Left lung (tissue), 10 donors: ENCODE results near the gene NR3C2. TPM values are rescaled to one million over a fixed set of nuclear protein-coding genes. Genes with fewer than 3 reads are reported as not detected.

Experiments
- ATAC-seq: fragments of 200-7000 bp; cut with Tn5 transposase; one replicate; pipeline ENCODE4 v1.9.1; 2020; ENCODE audit warnings: moderate library complexity
- DNase-seq, 4 donors: peaks; one replicate each; pipeline ENCODE4 v3.0.0-alpha.2; 2013 to 2020
- H3K27ac ChIP-seq, 2 donors: fragments of 200-600 bp; sonication (generic) in 1 of 2; one replicate each; pipeline versions ENCODE4 v1.5.0 to v1.8.0; 2020 to 2021
- H3K27me3 ChIP-seq, 2 donors: fragments of 200-600 bp; sonication (generic) in 1 of 2; one replicate each; pipeline versions ENCODE4 v1.5.0 to v1.8.0; 2020 to 2021
- H3K36me3 ChIP-seq, 2 donors: fragments of 200-600 bp; sonication (generic) in 1 of 2; one replicate each; pipeline versions ENCODE4 v1.5.0 to v1.8.0; 2020 to 2021
- H3K4me1 ChIP-seq, 2 donors: fragments of 200-600 bp; one replicate each; pipeline ENCODE4 v1.8.0; 2021
- H3K4me3 ChIP-seq, 2 donors: fragments of 200-600 bp; sonication (generic) in 1 of 2; one replicate each; pipeline versions ENCODE4 v1.5.0 to v1.8.0; 2020 to 2021; ENCODE audit warnings: mild to moderate bottlenecking in 1 of 2
- H3K9me3 ChIP-seq, 2 donors: fragments of 200-600 bp; sonication (generic) in 1 of 2; one replicate each; pipeline versions ENCODE4 v1.5.0 to v1.8.0; 2020 to 2021
- CTCF ChIP-seq, 2 donors: fragments of 200-600 bp; sonication (generic) in 1 of 2; IDR thresholded peaks; one replicate each; pipeline versions ENCODE4 v1.5.0 to v1.8.0; 2021; ENCODE audit warnings: antibody characterized with exemption in 2 of 2
- intact Hi-C, 2 donors: fragments of 100-400 bp; cut with DNase I; formaldehyde crosslinking; loops; one replicate each; pipeline versions ENCODE4 v1.11.2 to v1.14.2; 2022
- polyA plus RNA-seq, 6 donors: library from polyadenylated mRNA; unstranded; fragments of 120-200 nt; gene quantifications; one replicate each; pipeline ENCODE4 v1.2.1, GENCODE V29; 2013; ENCODE audit not compliant: insufficient read length in 6 of 6
- total RNA-seq, 2 donors: library from RNA; stranded (reverse); fragmentation: NEBNext Ultra II Directional; extraction: Animal tissue kit (Norgen Biotek cat#: 25700); gene quantifications; one replicate each; pipeline ENCODE4 v1.2.1, GENCODE V29; 2021
- donor health status: DM: no; HTN: yes; CAD: no.
- donor health status: DM: no; HTN: no; CAD: no.

NR3C2 gene
- total and polyA plus RNA-seq, 8 donors: 13.1 to 25.0 (median 17.0) TPM

- Histone ChIP-seq H3K27me3 (no peaks in the 10 kb centered on the region), H3K36me3 (no peaks in the 10 kb centered on the region), H3K4me1 (peaks cover 0 to 4% of the 10 kb centered on the region in 2 donors), H3K9me3 (no peaks in the 10 kb centered on the region), H3K27ac (no peak overlapping the region), H3K4me3 (no peak overlapping the region)
- DNase-seq (no peak), ATAC-seq (no peak)
- intact Hi-C loops: no loop called here
- TF ChIP-seq CTCF (IDR thresholded peaks at IDR 0.05): no peak
Observed at GRCh38 chr4:148034813-148035212, 407.4 kb downstream of the NR3C2 start.

DNA sequence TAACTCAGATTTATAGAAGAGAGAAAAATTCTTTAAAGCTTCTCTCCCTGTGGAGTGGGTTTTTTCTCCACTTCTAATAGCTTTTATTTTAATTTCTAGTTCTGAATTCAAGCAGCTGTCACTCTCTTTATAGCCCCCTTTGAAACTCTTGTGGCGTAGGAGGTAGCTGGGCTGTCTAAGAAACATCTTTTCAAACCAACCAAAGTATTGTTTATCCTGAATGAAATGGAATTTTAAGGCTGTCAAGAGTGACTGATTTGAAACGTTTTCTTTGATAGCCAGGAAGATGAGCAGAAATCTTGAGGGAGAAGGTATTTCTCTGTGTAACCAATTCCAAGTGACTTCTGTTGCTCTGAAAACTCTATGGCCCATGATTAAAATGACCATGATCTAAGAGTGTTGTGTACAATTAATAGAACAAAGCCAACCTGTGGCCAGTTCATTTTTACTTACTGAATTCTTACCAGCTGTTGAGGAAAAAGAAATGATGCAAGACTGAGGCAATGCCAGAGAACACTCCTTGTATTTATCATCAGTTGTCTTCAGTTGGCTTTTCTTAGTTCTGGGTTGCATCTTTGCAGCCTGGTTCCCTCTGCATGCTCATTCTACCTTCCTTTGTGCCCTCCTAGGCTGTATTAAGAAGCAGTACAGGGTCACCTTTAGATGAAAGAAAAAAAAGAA, 411.9 kb downstream of the NR3C2 start:
- no peaks in the 10 kb centered on the region for H3K27me3 ChIP-seq
- H3K4me3 ChIP-seq: no peak overlapping the region
- ATAC-seq (no peak), DNase-seq (no peak)
- TF ChIP-seq CTCF (IDR thresholded peaks at IDR 0.05): no peak
- H3K36me3 ChIP-seq: no peaks in the 10 kb centered on the region
- intact Hi-C loops: no loop called here
- H3K9me3 ChIP-seq: no peaks in the 10 kb centered on the region
- H3K4me1 ChIP-seq: peaks cover 0 to 4% of the 10 kb centered on the region in 2 donors
- no peak overlapping the region for H3K27ac ChIP-seq

DNA sequence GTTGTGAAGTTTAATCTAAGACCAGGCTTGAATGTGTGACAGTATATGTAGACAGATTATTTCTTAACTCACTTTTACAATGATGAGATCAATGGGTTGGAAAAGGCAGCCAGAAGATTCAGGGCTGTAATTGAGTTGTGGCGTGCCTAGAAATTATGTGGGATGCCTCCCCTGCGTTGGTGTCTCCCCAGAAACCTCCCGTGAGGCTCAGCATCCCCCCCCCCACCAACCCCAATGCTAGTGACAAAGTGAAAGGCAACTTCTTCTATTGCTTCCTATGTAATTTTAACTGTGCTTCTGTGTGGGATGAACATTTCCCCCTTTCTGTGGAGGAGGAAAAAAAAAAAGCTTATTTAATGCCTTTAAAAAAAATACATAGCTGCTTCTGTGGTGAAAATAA, 412.4 kb downstream of the NR3C2 start:
- no peaks in the 10 kb centered on the region for H3K9me3 ChIP-seq
- intact Hi-C loops: no loop called here
- no peak overlapping the region for H3K27ac ChIP-seq
- H3K36me3 ChIP-seq: no peaks in the 10 kb centered on the region
- H3K4me1 ChIP-seq: no peaks in the 10 kb centered on the region
- DNase-seq (no peak), ATAC-seq (no peak)
- TF ChIP-seq CTCF (IDR thresholded peaks at IDR 0.05): no peak
- H3K4me3 ChIP-seq: no peak overlapping the region
- H3K27me3 ChIP-seq: no peaks in the 10 kb centered on the region
